HFF-Myc (cell line): ENCODE results near the gene UBE4A.
A peak's percentile ranks its signal among the peaks of the same experiment; 100 is the strongest.
"Not testable (repeated sequence)": the region's sequence is repeated elsewhere in the genome, so short reads cannot be mapped to it uniquely, and the experiment has no call there.

Experiments
- DNase-seq: peaks from one replicate; pipeline ENCODE4 v3.0.0-alpha.2; 2011; ENCODE audit warnings: low read depth; ENCODE audit errors: extremely low read depth
- H3K4me3 ChIP-seq: replicated peaks from 2 replicates; pipeline ENCODE4 v1.5.1; 2011; ENCODE audit warnings: low read depth, mild to moderate bottlenecking, control low read depth, low read length
- TF ChIP-seq, protein P1 (sequence below): IDR thresholded peaks from 2 replicates; pipeline ENCODE4 v1.5.1; 2012; ENCODE audit warnings: mild to moderate bottlenecking, low read depth, low read length, control low read depth; ENCODE audit errors: missing control alignments

Gene UBE4A

DNA sequence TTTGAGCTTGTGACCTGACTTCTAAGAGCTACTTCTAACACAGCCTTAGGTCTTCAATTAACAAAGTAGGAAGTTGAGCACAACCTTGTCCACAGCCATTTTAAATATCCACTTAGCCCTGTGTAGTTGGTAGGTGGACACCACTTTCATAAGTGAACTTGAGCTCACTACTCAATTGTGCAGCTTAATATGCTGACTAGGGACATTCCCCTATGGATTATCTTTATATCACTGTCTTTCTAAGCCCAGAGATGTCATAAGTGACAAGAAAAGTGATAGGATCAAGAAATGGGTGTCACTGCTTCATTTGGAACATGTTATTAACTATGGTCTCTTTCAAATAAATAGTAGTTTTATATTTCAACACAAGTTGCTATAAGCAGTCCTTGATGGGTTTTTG lies 38.0 kb downstream of the UBE4A start:
- no peak overlapping the region for H3K4me3 ChIP-seq
- TF ChIP-seq, protein P1, sequence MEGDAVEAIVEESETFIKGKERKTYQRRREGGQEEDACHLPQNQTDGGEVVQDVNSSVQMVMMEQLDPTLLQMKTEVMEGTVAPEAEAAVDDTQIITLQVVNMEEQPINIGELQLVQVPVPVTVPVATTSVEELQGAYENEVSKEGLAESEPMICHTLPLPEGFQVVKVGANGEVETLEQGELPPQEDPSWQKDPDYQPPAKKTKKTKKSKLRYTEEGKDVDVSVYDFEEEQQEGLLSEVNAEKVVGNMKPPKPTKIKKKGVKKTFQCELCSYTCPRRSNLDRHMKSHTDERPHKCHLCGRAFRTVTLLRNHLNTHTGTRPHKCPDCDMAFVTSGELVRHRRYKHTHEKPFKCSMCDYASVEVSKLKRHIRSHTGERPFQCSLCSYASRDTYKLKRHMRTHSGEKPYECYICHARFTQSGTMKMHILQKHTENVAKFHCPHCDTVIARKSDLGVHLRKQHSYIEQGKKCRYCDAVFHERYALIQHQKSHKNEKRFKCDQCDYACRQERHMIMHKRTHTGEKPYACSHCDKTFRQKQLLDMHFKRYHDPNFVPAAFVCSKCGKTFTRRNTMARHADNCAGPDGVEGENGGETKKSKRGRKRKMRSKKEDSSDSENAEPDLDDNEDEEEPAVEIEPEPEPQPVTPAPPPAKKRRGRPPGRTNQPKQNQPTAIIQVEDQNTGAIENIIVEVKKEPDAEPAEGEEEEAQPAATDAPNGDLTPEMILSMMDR = no peak
- no peak for DNase-seq

DNA sequence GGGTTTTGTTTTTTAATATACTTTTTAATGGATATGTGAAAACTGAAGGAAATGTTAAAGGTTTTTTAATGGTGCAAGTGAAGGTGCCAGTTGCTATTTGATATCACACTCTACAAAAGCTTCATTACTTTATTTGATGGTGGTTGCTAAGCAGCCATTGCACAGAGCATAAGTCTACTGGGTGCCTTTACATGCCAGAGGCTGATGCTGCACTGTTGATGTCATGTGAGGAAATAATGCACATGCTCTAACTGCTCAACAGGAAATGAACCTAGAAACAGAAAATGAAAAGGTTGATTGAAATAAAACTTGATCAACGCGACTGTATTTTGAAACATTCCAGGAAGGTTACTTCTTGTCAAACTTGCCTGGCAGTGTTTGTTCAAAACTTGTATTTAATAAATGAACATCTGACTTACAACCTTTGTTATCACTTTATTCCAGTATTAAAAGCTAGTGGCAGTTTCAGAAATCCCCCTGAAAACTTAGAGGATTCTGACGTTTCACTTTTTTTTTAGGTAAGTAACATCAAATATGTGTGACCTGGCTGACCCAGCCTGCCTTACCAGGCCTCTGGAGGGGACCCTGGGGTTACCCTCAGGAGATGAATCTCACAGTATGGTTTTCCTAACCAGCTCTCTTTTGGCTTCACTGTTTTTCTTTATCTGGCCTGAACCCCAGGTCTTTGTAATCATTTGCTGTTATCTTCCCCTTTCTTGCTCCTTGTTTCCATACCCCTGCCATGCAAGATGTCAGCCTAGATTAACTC lies 39.6 kb downstream of the UBE4A start:
- no peak overlapping the region for H3K4me3 ChIP-seq
- DNase-seq = no peak
- TF ChIP-seq, protein P1 = no peak

DNA sequence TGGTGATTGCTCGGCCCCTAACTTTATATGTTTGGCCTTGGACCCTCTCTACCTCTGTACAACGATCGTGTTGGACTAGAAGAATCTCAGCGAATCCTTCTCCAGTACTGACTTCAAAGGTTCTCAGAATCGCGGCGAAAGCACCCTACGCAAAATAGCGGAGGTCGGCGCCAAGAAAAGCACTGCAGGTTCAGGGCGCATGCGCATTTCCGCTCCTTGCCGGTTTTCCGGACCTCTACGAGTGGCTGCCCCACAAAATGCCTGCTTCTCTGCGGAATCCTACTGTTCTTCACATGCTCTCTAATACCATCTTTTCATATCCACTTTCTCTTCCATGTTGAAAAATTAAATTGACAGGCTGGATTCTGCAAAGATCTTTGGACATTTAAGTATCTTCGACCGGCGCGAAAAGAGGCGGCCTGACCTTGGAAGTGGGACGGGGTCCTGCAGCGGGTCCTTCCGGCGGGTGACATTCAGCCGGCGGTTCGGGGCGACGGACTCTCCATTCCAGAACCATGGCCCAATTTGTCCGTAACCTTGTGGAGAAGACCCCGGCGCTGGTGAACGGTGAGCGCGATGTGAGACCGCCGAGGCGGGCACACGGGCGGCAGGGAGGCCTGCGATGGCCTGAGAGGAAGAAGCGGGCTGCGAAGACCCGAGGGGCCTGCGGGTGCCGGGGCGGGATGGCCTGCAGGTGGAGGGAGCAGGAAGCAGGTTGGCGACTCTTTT lies 41.9 kb downstream of the UBE4A start, which contains the start of gene ATP5MG:
Gene ATP5MG (plus strand): TSS at position 456 of the 729 bp plus-strand sequence. CDS start 60 bp downstream, at position 516.
- TF ChIP-seq, protein P1 = no peak
- DNase-seq = peak; percentile 77
- H3K4me3 ChIP-seq = peak within 1 kb of the TSS; percentile 70

DNA sequence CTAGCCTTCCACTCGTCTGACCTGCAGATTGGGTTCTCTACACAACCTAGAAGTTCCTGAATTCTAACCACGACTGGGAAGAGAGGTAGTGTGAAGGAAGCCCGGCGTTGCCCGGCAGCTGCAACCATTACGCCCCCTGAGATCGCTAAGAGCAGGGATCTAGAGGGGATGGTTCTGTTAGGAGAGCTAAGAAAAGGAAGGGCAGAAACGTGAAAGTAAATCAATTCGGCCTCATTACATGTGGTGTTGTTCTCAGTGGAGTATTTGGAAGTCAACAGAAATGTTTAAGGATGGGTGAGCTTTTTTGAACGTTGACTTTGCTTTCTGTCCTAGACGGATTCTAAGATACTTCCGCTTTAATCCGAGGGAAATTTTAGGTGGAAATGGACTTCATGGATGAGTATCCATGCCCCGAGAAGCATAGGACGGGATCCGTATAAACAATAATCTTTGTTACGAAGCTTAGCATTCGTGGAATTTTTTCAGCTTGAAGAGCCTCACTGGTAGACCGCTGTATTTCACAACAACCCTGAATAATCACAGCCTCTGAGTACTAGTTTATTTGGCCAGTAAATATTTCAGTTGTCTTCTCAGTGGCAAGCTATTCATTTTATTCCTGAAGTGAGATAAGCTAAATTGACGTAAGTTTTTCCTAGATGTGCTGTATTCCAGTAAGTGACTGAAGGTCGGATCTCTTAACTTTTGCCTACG lies 42.6 kb downstream of the UBE4A start:
- TF ChIP-seq, protein P1 = no peak
- peak overlapping the region; percentile 70 for H3K4me3 ChIP-seq
- DNase-seq = no peak

DNA sequence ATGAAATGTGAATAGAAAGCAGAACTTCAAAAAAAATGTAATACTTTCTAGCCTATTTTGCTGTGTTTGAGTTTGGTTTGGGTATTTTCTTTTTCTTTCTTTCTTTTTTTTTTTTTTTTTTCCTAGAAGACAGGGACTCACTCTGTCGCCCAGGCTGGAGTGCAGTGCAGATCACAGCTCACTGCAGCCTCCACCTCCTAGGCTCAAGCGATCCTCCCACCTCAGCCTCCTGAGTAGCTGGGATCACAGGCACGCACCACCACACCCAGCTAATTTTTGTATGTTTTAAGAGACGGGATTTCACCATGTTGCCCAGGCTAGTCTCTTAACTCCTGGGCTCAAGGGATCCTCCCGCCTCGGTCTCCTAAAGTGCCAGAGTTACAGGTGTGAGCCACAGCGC lies 43.2 kb downstream of the UBE4A start:
- DNase-seq = not testable (repeated sequence)
- H3K4me3 ChIP-seq = peak overlapping the region; percentile 70

DNA sequence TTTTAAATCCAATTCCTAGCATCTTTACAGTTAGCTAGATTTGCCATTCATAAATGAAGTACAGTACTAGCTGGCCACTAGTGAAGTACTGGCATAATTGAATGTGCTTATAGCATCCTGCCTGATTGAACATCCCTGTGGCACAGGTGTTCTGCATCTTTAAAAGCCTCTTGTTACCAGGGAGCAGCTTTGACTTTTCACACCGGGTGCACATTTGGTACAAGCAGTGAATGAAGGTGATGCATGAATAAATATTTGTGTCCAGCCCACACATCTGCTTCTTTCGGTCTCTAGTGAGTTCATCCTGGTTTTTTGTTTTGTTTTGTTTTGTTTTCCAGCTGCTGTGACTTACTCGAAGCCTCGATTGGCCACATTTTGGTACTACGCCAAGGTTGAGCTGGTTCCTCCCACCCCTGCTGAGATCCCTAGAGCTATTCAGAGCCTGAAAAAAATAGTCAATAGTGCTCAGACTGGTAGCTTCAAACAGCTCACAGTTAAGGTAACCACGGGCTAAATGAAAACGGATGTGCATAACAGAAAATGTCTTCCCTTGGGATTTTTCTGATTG lies 47.3 kb downstream of the UBE4A start:
- no peak for DNase-seq

More for the DNA sequence above, 47.3 kb downstream of the UBE4A start:
- no peak overlapping the region for H3K4me3 ChIP-seq
- TF ChIP-seq, protein P1 = no peak
